ENCODE results near the gene CARD16. TPM values are rescaled to one million over a fixed set of nuclear protein-coding genes. Genes with fewer than 3 reads are reported as not detected.

The CARD16 gene
- total and polyA plus RNA-seq, 8 donors: 0.51 to 9.8 (median 3.1) TPM

DNA sequence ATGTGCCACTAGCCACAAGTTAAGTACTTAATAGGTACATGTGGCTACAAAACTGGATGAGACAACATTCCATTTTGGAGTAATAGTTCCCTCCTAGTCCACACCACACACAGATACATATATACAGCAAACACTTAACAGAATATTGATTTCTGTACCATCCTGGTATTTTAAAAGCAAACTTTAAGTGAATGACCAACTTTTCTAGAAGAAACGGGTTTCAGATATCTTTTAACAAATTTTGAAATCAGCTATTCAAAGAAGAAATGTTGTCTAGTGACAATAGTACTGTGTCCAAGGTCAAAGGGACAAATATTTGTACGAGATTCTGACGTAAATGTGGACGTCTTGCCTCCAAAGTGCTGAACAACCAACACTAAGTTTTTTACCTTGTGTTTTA, 12.3 kb upstream of the CARD16 start:
- no peaks in the 10 kb centered on the region for H3K27me3 ChIP-seq
- no peak overlapping the region for H3K4me3 ChIP-seq
- H3K36me3 ChIP-seq: no peaks in the 10 kb centered on the region
- TF ChIP-seq, protein P1, sequence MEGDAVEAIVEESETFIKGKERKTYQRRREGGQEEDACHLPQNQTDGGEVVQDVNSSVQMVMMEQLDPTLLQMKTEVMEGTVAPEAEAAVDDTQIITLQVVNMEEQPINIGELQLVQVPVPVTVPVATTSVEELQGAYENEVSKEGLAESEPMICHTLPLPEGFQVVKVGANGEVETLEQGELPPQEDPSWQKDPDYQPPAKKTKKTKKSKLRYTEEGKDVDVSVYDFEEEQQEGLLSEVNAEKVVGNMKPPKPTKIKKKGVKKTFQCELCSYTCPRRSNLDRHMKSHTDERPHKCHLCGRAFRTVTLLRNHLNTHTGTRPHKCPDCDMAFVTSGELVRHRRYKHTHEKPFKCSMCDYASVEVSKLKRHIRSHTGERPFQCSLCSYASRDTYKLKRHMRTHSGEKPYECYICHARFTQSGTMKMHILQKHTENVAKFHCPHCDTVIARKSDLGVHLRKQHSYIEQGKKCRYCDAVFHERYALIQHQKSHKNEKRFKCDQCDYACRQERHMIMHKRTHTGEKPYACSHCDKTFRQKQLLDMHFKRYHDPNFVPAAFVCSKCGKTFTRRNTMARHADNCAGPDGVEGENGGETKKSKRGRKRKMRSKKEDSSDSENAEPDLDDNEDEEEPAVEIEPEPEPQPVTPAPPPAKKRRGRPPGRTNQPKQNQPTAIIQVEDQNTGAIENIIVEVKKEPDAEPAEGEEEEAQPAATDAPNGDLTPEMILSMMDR (IDR thresholded peaks at IDR 0.05): no peak
- intact Hi-C loops (cut with DNase I): no loop called here
- WGBS, 2 donors: 21 to 25% methylated on average over 4 of the region's 4 CpGs
- H3K4me1 ChIP-seq: no peaks in the 10 kb centered on the region
- FAIRE-seq: no peak
- H3K9me3 ChIP-seq: no peaks in the 10 kb centered on the region
- DNase-seq: no peak
- H3K27ac ChIP-seq: no peak overlapping the region
- ATAC-seq: no peak

DNA sequence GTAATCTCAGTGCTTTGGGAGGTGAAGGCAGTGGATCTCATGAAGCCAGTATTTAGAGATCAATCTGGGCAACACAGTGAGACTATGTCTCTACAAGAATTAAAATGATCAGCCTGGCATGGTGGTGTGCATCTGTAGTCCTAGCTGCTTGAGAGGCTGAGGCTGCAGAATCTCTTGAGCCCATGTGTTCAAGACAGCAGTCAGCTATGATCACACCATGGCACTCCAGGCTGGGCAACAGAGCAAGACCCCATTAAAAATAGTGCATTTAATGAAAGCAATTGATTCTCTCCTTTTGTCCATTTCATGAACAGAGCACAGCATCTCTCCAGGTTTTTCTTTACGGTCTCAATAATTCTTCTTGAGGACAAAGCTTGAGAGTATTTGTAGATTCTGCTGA, 11.3 kb upstream of the CARD16 start:
- 85 to 94% methylated on average over 1 of the region's 1 CpG for WGBS, 2 donors
- Histone ChIP-seq H3K36me3 (no peaks in the 10 kb centered on the region), H3K4me3 (no peak overlapping the region), H3K27ac (no peak overlapping the region), H3K9me3 (no peaks in the 10 kb centered on the region), H3K27me3 (no peaks in the 10 kb centered on the region), H3K4me1 (no peaks in the 10 kb centered on the region)
- DNase-seq (no peak), ATAC-seq (no peak), FAIRE-seq (no peak)
- intact Hi-C loops (cut with DNase I): no loop called here
- TF ChIP-seq, protein P1 (IDR thresholded peaks at IDR 0.05): no peak

DNA sequence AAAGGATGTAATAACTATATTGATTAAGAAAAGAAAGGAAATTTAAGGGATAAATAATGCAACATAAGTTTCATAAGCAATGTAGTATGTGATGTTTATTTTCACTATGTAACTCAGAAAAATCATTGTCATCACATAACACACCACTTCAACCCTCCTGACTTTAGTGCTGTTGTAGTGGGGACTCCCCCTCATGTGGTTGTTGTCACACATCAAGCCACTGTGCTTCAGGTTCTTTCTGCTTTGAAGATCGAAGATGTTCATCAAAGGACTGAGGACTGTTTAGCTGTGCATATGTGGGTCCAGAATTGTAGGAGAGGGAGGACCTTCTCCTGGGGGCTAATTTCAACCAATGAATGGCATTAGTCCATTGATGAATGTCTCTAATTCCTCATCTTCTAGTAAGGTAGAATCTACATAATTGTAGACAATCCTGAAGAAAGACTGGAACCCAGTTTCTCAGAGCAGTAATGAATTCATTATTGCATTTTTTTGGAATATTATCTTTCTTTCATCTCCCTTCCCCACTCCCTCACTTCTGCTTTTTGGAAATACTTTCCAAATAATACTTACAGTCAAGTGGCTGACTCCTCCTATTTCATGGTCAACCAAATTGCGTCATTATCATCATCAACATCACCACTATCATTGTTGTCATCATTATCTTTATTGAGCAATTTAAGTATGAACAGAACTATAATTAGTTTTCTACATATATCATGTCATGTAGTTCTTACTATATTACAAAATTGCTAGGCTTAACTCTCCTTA, 9.8 kb upstream of the CARD16 start:
- FAIRE-seq (no peak), ATAC-seq (no peak), DNase-seq (no peak)
- no peaks in the 10 kb centered on the region for H3K36me3 ChIP-seq
- TF ChIP-seq, protein P1 (IDR thresholded peaks at IDR 0.05): no peak
- intact Hi-C loops (cut with DNase I): no loop called here
- no peak overlapping the region for H3K27ac ChIP-seq
- 40 to 92% methylated on average over 2 of the region's 2 CpGs for WGBS, 2 donors
- H3K4me1 ChIP-seq: no peaks in the 10 kb centered on the region
- H3K27me3 ChIP-seq: no peaks in the 10 kb centered on the region
- H3K4me3 ChIP-seq: no peak overlapping the region
- H3K9me3 ChIP-seq: no peaks in the 10 kb centered on the region

DNA sequence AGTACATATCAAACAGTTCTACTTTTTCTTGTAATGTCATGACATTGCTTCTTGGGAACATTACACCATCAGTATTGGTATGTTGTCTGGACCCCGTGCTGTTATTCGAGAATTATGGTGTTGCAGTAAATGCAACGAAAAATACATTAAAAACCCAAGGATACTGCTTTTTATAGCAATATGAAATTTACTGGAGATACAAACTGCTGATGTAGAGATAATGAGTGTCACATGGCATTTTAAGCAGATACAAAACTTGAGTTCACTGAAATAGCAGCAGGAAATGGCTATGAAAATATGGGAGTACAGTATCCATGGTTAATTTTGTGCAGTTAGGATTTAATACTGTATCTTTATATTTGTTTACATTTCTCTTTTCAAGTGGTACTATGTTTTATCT, 7.4 kb upstream of the CARD16 start:
- no peak overlapping the region for H3K27ac ChIP-seq
- H3K36me3 ChIP-seq: no peaks in the 10 kb centered on the region
- no peaks in the 10 kb centered on the region for H3K4me1 ChIP-seq
- WGBS, 2 donors: 84 to 96% methylated on average over 3 of the region's 3 CpGs
- no peak overlapping the region for H3K4me3 ChIP-seq
- TF ChIP-seq, protein P1 (IDR thresholded peaks at IDR 0.05): no peak
- ATAC-seq: no peak
- intact Hi-C loops (cut with DNase I): no loop called here
- no peak for FAIRE-seq
- no peak for DNase-seq
- no peaks in the 10 kb centered on the region for H3K9me3 ChIP-seq
- H3K27me3 ChIP-seq: no peaks in the 10 kb centered on the region

DNA sequence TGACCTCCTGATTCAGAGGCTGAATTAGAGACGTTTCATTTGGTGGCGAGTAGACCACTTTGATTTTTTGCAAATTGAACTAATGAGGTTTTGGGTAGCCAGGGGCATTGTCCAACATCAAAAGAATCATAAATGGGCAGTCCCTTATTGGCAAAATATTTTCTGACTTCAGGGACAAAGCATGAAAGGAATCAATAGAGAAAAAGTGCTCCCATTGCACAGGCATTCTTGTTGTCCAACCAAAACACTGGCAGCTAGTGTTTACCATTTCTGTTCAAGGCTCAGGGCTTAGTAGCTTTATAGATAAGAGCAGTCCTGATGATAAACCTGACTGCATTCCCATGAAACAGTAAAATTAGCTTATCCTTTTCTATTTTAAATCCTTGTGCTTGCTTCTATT, 6.4 kb upstream of the CARD16 start:
- 39 to 43% methylated on average over 2 of the region's 2 CpGs for WGBS, 2 donors
- no peak for FAIRE-seq
- Histone ChIP-seq H3K4me1 (no peaks in the 10 kb centered on the region), H3K4me3 (no peak overlapping the region), H3K27ac (no peak overlapping the region), H3K36me3 (no peaks in the 10 kb centered on the region), H3K9me3 (no peaks in the 10 kb centered on the region), H3K27me3 (no peaks in the 10 kb centered on the region)
- TF ChIP-seq, protein P1 (IDR thresholded peaks at IDR 0.05): no peak
- ATAC-seq: peak in 2 of 4 donors; percentile 58 to 83
- intact Hi-C loops (cut with DNase I): no loop called here
- no peak for DNase-seq
